ENCODE data around the gene PHOX2A.

Gene PHOX2A

GRCh38 chr11:72250661-72251464, 6.9 kb upstream of the PHOX2A start:
- FAIRE-seq = no peak
- DNase-seq (ENCODE audit: insufficient read length, low spot score) = no peak

GRCh38 chr11:72249961-72250360, 6.0 kb upstream of the PHOX2A start:
- FAIRE-seq = no peak

GRCh38 chr11:72247584-72247983, 3.6 kb upstream of the PHOX2A start:
- FAIRE-seq = no peak
- DNase-seq (ENCODE audit: insufficient read length, low spot score) = no peak

More at GRCh38 chr11:72249961-72250360, 6.0 kb upstream of the PHOX2A start:
- no peak for DNase-seq (ENCODE audit: insufficient read length, low spot score)

GRCh38 chr11:72245263-72245816, 1.4 kb upstream of the PHOX2A start:
- FAIRE-seq (no peak), DNase-seq (ENCODE audit: insufficient read length, low spot score) (no peak)

GRCh38 chr11:72244361-72245262, 636 bp upstream of the PHOX2A start:
- peak; percentile 38 for FAIRE-seq
- no peak for DNase-seq (ENCODE audit: insufficient read length, low spot score)

- FAIRE-seq = no peak
- no peak for DNase-seq (ENCODE audit: insufficient read length, low spot score)
These were observed 560 bp downstream of the PHOX2A start for GRCh38 chr11:72243173-72244059.

GRCh38 chr11:72242141-72242540, 1.8 kb downstream of the PHOX2A start:
- FAIRE-seq (no peak), DNase-seq (ENCODE audit: insufficient read length, low spot score) (no peak)

- no peak for FAIRE-seq
- DNase-seq (ENCODE audit: insufficient read length, low spot score) = no peak
These were observed 2.6 kb downstream of the PHOX2A start for GRCh38 chr11:72241291-72241781.

GRCh38 chr11:72240461-72241290, 3.3 kb downstream of the PHOX2A start:
- DNase-seq (ENCODE audit: insufficient read length, low spot score) (no peak), FAIRE-seq (no peak)

- no peak for FAIRE-seq
- DNase-seq (ENCODE audit: insufficient read length, low spot score) = no peak
These were observed 4.0 kb downstream of the PHOX2A start for GRCh38 chr11:72239849-72240460.

- DNase-seq (ENCODE audit: insufficient read length, low spot score) (no peak), FAIRE-seq (no peak)
These were observed 4.6 kb downstream of the PHOX2A start for GRCh38 chr11:72239313-72239848.

- no peak for DNase-seq (ENCODE audit: insufficient read length, low spot score)
- no peak for FAIRE-seq
These were observed 5.3 kb downstream of the PHOX2A start for GRCh38 chr11:72238492-72239312.

GRCh38 chr11:72238040-72238450, 5.9 kb downstream of the PHOX2A start:
- DNase-seq (ENCODE audit: insufficient read length, low spot score) = peak; percentile 73
- FAIRE-seq = no peak

- FAIRE-seq = no peak
- DNase-seq (ENCODE audit: insufficient read length, low spot score) = no peak
These were observed 6.7 kb downstream of the PHOX2A start for GRCh38 chr11:72237112-72237931.

GRCh38 chr11:72236774-72237111, 7.2 kb downstream of the PHOX2A start:
- FAIRE-seq (no peak), DNase-seq (ENCODE audit: insufficient read length, low spot score) (no peak)

GRCh38 chr11:72236083-72236697, 7.8 kb downstream of the PHOX2A start:
- no peak for FAIRE-seq
- DNase-seq (ENCODE audit: insufficient read length, low spot score) = no peak
